Mesodermal cell (in vitro differentiated cells): ENCODE measurements around the gene JAML.
"Not testable (repeated sequence)": the region's sequence is repeated elsewhere in the genome, so short reads cannot be mapped to it uniquely, and the experiment has no call there.

Experiments
- H3K27ac ChIP-seq: 2 replicates; pipeline ENCODE4 v1.7.0; 2013; ENCODE audit warnings: mild to moderate bottlenecking, low read depth, low read length, moderate library complexity; ENCODE audit not compliant: severe bottlenecking
- H3K36me3 ChIP-seq: 2 replicates; pipeline ENCODE4 v1.7.1; 2013; ENCODE audit warnings: mild to moderate bottlenecking, low read length, moderate library complexity; ENCODE audit not compliant: control insufficient read depth, insufficient read depth
- H3K4me1 ChIP-seq: one replicate; pipeline ENCODE4 v1.7.1; 2013; ENCODE audit warnings: mild to moderate bottlenecking, low read length; ENCODE audit not compliant: insufficient read depth, control insufficient read depth, poor library complexity, severe bottlenecking
- H3K4me3 ChIP-seq: 2 replicates; pipeline ENCODE4 v1.7.0; 2013; ENCODE audit warnings: low read length, control low read depth, mild to moderate bottlenecking; ENCODE audit not compliant: insufficient read depth, poor library complexity, severe bottlenecking; ENCODE audit errors: extremely low read depth
- H3K9me3 ChIP-seq: 2 replicates; pipeline ENCODE4 v1.7.1; 2013; ENCODE audit warnings: mild to moderate bottlenecking, low read length, moderate library complexity; ENCODE audit not compliant: control insufficient read depth
- WGBS, 2 experiments: methylation state at CpG; one replicate each; pipeline ENCODE4 v1.1.5; 2013; ENCODE audit warnings: missing lambda C conversion rate in 2 of 2; ENCODE audit not compliant: insufficient coverage in 2 of 2; 5-methylcytosine and 5-hydroxymethylcytosine counted together

The JAML gene

DNA sequence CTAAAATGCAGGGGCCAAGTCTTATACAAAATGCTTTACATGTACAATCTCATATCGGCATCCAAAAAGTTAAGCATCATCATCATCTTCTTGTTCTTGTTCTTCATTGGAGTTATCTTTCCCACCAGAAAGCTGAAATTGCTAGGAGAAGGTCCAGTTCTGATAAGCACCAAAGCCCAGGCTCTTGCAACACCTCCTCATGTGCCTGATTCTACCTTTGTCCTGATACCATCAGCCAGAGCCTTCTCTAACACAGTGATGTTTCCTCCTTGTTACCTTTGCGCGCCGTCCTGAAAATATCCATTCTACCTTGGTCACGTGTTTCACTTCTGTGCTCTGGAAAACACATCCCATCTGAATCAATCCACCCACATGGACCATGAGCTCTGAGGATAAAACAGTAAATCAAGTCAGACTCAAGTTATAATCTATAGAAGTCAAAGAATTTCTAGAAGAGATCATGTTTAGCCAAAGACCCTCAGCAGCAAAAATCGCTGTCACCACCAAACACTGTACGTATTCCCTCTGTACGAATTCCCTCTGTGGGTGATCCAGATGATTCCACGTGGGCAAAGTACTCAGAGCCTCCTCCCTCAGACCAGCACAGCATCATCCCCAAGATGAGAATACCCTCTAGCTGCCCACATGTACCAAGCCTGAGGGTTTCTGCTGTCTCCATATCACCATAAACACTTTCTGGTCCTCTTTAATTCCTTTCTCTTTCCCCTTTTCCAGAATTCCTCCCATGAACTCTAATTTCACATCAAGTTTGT lies 19.0 kb downstream of the JAML start:
- H3K4me3 ChIP-seq: no peak overlapping the region
- WGBS, 2 experiments: 93 to 94% methylated on average over 6 to 8 of the region's 9 CpGs
- no peaks in the 10 kb centered on the region for H3K36me3 ChIP-seq
- H3K27ac ChIP-seq: no peak overlapping the region
- H3K9me3 ChIP-seq: no peaks in the 10 kb centered on the region
- peaks cover 4% of the 10 kb centered on the region for H3K4me1 ChIP-seq

DNA sequence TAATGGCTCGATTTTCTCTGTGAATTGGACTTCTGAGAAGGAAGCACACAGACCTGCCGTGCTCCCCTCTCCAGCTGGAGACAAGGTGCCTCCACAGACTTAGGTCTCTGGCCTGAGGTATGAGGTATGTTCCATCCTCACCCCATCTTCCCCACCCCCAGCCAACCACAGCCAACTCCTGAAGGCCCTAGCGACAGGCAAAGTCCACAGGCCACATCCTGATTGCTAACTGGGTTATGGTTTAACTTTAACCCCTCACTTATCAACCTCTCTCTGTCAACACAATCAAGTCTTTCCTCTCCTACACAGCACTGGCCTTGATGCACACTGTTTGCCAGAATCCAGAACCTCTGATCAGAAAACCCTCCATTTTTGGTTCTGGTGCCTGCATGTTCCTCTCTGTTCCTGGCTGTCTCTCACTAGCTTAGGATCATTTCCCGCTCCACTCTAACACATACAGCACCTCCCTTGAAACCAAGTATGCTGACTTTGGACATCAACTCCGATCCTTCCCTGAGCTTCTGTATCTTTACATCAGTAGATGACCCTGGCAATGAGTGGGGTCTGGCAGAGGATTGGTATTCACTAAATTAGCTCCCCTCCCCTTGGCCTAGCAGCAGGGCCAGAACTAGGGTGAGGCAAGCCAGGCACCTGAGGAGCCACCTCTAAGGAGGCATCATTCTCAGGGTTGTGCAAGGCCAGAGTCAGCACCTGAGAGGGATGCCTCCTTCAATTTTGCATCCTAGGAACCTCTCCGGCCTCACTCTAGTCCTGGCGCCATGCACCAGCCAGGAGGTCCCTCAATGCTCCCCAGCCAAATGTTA lies 22.0 kb downstream of the JAML start:
- Histone ChIP-seq H3K36me3 (no peaks in the 10 kb centered on the region), H3K27ac (no peak overlapping the region), H3K9me3 (no peaks in the 10 kb centered on the region), H3K4me3 (no peak overlapping the region), H3K4me1 (no peaks in the 10 kb centered on the region)
- 93 to 96% methylated on average over 4 to 5 of the region's 7 CpGs for WGBS, 2 experiments

DNA sequence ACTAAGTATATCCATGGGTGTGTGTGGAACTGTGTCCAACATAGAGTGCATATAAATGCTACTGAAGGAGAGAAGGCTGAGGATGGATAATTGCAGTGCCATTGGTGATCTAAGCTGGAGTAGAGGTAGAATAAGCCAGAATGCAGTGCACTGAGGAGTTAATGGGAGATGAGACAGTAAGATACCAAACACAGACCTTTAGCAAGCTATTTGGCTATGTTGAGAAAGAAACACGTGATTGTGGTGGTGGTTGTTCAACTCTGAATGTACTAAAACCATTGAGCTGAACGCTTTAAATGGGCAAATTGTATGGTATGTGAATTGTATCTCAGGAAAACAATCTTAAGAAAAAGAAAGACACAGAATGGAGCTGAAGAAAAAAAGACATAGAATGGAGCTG lies 22.8 kb downstream of the JAML start:
- Histone ChIP-seq H3K9me3 (no peaks in the 10 kb centered on the region), H3K36me3 (no peaks in the 10 kb centered on the region), H3K4me1 (no peaks in the 10 kb centered on the region), H3K27ac (no peak overlapping the region), H3K4me3 (no peak overlapping the region)
- whole genome bisulfite sequencing, 2 experiments: 88 to 94% methylated on average over 2 of the region's 2 CpGs

DNA sequence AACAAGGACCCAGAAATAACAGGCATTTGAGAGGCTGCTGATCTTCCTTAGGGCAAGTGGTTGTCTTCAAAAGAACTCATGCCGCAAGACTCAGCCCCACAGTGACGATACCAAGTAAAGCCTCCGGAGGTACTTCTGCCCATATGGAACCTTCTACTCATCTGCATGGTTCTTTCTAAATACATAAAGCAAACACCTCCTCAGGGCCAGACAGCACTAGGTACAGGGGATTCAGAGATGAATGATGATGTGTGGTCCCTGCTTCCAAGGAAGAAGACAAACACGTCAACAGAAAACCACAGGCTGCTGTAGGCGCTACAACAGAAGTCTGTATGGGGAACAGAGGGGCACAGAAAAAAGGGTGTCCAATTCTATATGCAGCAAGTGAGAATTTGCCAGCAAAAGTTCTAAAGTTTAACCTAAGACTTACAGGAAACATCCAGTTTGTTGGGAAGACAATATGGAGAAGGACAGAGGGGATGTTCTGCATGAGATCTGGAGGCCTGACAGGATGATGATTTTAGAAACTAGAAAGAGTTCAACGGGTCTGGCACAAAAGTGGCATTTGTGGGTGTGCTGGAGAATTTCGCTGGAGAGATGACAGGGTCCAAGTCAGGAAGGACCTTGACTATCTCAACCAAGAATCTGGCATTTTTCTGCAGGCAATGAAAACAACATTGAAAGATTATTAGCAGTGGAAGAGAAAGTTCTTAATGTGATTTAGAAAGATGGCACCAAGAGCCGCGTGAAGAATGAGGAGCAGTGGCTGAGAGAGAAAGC lies 23.7 kb downstream of the JAML start:
- no peak overlapping the region for H3K4me3 ChIP-seq
- H3K9me3 ChIP-seq: no peaks in the 10 kb centered on the region
- H3K4me1 ChIP-seq: no peaks in the 10 kb centered on the region
- WGBS, 2 experiments: 94 to 97% methylated on average over 7 to 8 of the region's 9 CpGs
- H3K36me3 ChIP-seq: no peaks in the 10 kb centered on the region
- no peak overlapping the region for H3K27ac ChIP-seq

DNA sequence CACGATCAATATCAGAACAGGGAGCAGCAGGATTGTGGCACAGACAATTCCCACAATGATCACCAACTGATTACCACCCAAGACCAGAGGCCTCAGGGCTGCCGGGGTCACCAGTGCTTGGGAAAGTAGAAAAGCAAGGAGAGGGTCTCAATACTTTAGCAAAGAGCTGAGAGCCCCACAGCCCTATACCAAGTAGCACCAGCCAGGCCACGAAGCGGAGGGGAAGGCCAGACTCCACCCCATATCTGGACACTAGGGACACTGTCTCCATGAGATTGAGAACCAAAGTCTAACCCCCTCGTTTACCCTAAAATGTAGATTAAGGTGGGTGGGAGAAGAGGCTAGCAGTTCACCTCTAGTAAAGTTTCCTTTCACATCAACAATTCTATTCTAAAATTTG lies 24.3 kb downstream of the JAML start:
- Histone ChIP-seq H3K4me1 (no peaks in the 10 kb centered on the region), H3K9me3 (no peaks in the 10 kb centered on the region), H3K27ac (no peak overlapping the region), H3K36me3 (no peaks in the 10 kb centered on the region), H3K4me3 (no peak overlapping the region)
- 82 to 88% methylated on average over 1 to 2 of the region's 5 CpGs for WGBS, 2 experiments

DNA sequence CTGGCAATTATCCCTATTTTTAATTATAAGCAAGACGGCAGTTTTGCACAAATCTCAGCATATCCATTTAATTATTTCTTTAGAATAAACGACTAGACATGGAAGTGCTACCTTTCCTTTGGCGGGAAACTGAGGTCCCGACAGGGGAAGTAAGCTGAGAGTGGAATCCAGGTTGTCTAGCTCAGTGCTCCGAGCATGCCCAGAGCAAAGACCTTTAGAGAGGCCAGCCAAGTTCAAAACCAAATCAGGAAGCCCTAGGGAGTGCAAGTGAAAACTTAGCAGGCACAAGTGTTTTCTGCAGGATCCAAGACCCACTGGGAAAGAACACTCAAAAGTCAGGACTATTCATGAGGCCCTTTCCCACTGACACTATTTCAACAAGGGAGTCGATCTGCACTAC lies 25.7 kb downstream of the JAML start:
- H3K36me3 ChIP-seq: no peaks in the 10 kb centered on the region
- no peak overlapping the region for H3K27ac ChIP-seq
- 90 to 96% methylated on average over 3 to 4 of the region's 6 CpGs for WGBS, 2 experiments
- no peaks in the 10 kb centered on the region for H3K4me1 ChIP-seq
- H3K9me3 ChIP-seq: no peaks in the 10 kb centered on the region
- no peak overlapping the region for H3K4me3 ChIP-seq

DNA sequence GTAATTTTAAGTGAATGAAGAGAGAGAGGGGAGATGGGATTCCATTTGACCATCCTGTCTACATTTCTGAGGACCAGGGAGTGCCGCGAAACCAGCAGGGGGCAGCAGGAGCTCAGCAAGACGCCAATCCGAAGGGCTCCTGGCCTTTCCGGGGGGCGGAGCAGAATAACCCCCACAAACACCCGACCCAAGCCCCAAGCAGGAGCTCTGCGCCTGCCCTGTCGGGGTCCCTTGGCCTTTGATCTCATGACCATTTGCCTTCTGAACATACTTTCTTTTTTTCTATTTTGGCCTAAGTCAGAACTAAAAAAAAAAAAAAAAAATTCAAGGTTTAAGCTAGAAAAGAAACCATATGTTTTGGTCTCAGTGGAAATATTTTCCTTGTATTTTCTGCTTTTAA lies 26.4 kb downstream of the JAML start:
- 3 to 8% methylated on average over 5 to 6 of the region's 9 CpGs for WGBS, 2 experiments
- H3K36me3 ChIP-seq: no peaks in the 10 kb centered on the region
- H3K4me3 ChIP-seq: no peak overlapping the region
- no peaks in the 10 kb centered on the region for H3K4me1 ChIP-seq
- no peak overlapping the region for H3K27ac ChIP-seq
- H3K9me3 ChIP-seq: no peaks in the 10 kb centered on the region

DNA sequence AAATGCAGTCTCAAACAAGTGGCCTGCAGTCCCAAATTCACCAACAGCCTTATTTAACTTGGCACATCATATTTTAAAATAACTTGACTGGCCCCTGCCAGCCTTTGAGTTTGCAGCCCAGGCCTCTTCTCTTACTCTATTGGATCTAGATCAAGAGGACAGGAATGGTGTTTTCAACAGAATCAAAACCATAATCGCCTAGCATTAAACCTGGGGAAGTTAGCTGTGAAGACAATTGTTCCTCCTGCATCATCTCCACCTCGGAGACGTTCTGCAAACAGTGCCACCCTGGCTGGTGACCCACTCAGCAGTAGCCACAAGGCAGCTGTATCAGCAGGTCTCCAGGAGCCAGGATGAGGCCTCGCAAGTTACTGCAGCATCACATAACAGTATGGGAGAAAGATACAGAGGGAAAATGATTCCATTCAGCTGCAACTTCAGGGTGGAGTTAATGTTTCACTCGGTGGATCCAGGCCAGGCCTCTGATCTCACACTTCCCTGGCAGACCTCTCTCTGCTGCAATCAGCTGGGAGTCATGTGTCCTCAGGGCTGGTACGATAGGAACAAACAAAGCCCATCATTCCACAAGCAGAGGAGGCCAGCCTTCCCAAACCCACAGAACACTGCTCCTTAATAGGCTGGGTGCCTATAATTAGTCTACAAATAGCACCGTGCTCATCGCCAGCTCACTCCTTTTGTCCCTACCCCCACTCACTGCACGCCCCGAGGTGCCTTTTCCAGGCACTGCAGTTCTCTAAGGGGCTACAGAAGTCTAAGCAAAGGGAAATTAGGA lies 29.8 kb downstream of the JAML start:
- peak overlapping the region; percentile 49 for H3K27ac ChIP-seq
- no peak overlapping the region for H3K4me3 ChIP-seq
- H3K9me3 ChIP-seq: no peaks in the 10 kb centered on the region
- 69 to 73% methylated on average over 3 to 4 of the region's 10 CpGs for WGBS, 2 experiments
- H3K4me1 ChIP-seq: no peaks in the 10 kb centered on the region
- H3K36me3 ChIP-seq: no peaks in the 10 kb centered on the region

DNA sequence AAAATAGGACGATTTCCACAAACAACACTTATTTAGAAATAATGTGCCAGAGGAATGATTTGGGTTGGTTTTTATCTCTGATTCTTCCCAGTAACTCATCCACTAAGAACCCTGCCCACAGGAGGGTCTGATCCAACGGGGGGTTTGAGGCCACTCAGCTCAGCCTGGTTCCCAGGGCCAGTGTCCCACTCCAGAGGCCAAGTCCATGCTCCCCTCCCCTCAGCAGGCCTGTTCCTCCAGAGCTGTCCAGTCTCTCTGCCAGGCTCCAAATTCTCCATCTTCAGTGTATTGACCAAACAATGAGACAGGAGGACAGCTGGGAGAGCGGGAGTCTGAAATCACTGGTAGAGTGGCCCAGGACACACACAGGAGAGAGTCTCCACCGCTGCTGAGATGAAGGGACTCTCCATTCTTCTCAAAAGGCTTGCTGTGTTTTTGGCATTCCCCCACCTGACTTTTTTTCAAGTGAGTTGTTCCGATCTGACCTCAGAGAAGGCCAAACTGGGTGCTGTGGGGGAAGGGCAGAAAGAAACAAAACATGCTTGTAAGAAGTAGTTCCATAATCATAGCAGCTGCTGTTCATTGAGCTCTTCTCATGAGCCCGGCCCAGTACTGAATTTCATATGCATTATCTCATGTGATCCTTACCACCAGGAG lies 30.8 kb downstream of the JAML start:
- Histone ChIP-seq H3K4me3 (no peak overlapping the region), H3K4me1 (no peaks in the 10 kb centered on the region), H3K36me3 (no peaks in the 10 kb centered on the region), H3K9me3 (no peaks in the 10 kb centered on the region), H3K27ac (no peak overlapping the region)
- 75 to 87% methylated on average over 2 to 3 of the region's 6 CpGs for WGBS, 2 experiments

DNA sequence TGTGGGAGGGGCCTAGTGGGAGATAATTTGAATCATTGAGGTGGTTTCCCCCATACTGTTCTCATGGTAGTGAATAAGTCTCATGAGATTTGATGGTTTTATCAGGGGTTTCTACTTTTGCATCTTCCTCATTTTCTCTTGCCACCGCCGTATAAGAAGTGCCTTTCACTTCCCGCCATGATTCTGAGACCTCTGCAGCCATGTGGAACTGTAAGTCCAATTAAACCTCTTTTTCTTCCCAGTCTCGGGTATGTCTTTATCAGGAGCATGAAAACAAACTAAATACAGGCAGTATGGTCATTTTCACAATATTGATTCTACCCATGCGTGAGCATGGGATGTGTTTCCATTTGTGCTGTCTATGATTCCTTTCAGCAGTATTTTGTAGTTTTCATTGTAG lies 32.0 kb downstream of the JAML start:
- WGBS, 2 experiments: 88 to 100% methylated on average over 3 to 4 of the region's 5 CpGs
- not testable (repeated sequence) for H3K36me3 ChIP-seq, H3K4me1 ChIP-seq

More for the DNA sequence above, 32.0 kb downstream of the JAML start:
- not testable (repeated sequence) for H3K27ac ChIP-seq, H3K9me3 ChIP-seq, H3K4me3 ChIP-seq
